GM12875 (cell line): ENCODE measurements around the gene ADGRL2.

Experiments
- H3K4me3 ChIP-seq: one replicate; pipeline ENCODE4 v1.5.1; 2011; ENCODE audit warnings: low read depth, low read length, control low read depth
- CTCF ChIP-seq: IDR thresholded peaks from 2 replicates; pipeline ENCODE4 v1.5.1; 2011; ENCODE audit warnings: low read depth, mild to moderate bottlenecking, control low read depth, inconsistent platforms, low read length, moderate library complexity, borderline replicate concordance; ENCODE audit not compliant: insufficient read depth

The ADGRL2 gene

DNA sequence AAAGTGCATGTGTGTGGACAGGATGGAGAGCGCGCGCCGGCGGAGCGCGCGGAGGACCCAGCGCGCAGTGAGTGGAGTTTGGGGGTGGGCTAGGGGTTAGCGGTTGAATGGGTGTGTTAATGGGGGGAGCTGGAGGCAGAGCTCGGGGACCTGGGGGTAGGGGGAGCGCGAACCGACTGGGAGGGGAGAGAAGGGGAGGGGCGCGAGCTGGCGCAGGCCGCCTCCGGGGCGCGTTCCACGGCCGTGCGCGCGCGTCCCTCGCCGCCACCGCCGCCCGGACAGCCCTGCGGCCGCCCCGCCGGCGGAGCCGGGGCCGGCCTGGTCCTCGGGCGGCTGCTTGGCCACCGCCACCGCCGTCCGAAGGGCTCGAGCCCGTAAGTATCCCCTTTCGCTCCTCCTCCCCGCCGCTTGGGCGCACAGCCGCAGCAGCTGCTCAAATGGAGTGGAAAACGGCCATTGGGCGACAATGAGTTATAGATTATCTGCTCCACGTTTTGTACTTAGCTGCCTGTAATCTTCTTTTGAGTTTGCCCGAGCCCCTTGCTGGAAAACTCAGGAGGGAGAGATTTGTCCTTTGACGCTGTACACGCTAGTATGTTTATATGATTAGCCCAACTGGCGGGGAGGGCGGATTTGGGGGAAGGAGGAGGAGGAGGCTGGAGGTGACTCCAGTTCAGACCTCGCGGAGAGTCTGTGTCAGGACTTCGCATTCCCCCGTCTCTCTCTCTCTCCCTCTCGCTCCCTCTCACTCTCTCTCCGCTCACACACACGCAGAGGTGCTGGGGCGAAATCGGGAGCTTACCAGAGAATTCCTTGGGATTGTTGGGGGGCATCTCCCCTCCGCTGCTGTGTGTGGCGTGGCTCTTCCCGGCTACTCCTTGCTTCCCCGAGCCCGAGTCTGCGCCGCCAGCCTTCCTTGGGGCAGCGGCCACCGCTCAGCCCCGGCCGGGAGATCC is at the start of gene ADGRL2:
Gene ADGRL2, plus strand, starts transcription at position 240 of the 956 bp plus-strand sequence. CDS start 36,051 bp downstream, outside the sequence.
- H3K4me3 ChIP-seq = peak within 1 kb of the TSS; percentile 1
- no peak for TF ChIP-seq CTCF

GRCh38 chr1:81752840-81753239 is 47.9 kb upstream of the ADGRL2 start:
- no peak overlapping the region for H3K4me3 ChIP-seq

DNA sequence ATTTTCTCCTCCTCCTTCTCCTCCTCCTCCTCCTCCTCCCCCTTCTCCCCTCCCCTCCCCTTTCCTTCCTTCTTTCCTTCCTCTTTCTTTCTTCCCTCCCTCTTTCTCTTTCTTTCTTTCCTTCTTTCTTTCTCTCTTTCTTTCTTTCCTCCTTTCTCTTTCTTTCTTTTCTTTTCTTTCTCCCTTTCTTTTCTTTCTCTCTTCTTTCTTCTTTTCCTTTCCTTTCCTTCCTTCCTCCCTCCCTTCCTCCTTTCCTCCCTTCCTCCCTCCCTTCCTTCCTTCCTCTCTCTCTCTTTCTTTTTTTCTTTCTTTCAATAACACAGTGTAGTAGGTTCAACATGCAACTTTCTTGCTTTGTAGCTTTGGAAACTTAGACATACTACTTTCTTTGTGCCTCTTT is 46.3 kb upstream of the ADGRL2 start:
- no peak overlapping the region for H3K4me3 ChIP-seq
- no peak for TF ChIP-seq CTCF

More at GRCh38 chr1:81752840-81753239, 47.9 kb upstream of the ADGRL2 start:
- TF ChIP-seq CTCF = no peak

DNA sequence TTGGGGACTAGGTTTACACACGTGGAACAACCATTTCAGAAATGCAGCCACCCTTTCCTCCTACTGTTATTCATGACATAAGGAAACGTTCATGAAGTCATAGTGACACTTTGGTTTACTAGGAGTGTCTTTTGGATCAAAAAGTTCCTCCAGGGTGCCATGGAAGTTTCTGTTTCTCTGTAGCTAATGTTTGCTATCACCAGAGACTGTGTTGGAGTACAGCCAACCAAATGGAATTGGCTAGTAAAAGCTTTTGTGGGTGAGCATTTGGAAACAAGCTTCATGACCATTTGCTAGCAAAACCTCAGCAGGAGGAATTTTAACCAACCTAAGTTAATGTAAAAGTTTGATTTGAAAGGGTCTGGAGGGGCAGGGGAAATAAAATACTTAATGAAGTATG is 43.9 kb upstream of the ADGRL2 start:
- TF ChIP-seq CTCF = no peak
- no peak overlapping the region for H3K4me3 ChIP-seq

DNA sequence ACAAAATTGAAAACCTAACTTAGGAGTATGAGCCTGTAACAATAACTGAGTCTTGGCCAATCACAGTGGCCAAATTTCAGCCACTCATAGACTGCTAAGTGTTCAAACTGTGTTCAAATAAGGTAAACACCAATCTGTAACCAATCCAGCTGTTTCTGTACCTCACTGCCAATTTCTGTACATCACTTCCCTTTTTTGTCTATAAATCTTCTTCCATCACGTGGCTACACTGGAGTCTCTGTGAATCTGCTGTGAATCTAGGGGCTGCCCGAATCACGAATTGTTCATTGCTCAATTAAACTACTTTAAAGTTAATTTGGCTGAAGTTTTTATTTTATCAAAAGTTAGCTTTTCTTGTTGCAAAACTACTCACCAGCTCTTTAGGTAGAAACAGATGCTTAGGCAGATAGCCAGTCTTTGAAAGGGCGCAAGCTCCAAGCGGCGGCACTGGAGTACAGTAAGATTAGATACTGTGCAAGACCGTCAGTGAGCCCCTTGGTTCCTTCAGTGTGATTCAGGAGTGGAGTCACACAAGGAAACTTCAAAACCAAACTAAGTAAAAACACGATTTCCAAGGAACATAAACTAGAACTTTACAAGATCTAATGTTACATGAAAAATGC is 43.2 kb upstream of the ADGRL2 start:
- no peak for TF ChIP-seq CTCF
- H3K4me3 ChIP-seq = no peak overlapping the region

- TF ChIP-seq CTCF = no peak
- H3K4me3 ChIP-seq = no peak overlapping the region
Observed at GRCh38 chr1:81758181-81758580, 42.6 kb upstream of the ADGRL2 start.
